ENCODE measurements around the gene TAF3.

The TAF3 gene

DNA sequence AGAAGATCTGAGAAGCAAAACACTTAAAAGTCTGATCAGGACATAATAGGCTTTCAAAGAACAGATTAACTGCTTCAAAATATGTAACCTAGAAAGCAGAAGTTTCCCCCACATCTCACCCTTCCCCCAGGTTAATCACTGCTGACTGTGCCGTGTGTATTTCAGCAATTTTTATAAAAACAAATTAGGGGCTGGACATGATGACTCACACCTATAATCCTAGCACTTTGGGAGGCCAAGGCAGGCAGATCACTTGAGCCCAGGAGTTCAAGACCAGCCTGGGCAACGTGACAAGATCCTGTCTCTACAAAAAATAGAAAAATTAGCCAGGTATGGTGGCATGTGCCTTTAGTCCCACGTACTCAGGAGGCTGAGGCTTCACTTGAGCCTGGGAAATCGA lies 168.5 kb downstream of the TAF3 start:
- no peak overlapping the region for H3K27ac ChIP-seq (ENCODE audit: extremely low read depth, low read depth, low read length)
- ChIA-PET CTCF (no interaction called here), POLR2A (no interaction called here)
- peaks cover 3% of the 10 kb centered on the region; the same call in 1 of the 2 replicates for H3K4me1 ChIP-seq (ENCODE audit: control insufficient read depth, insufficient read depth, low read length)
- no peaks in the 10 kb centered on the region for H3K36me3 ChIP-seq (ENCODE audit: control insufficient read depth in 2 of 2, insufficient read depth in 1 of 2, low read length in 2 of 2)
- H3K4me3 ChIP-seq (ENCODE audit: low read depth, low read length) = no peak overlapping the region
- no peaks in the 10 kb centered on the region for H3K9me3 ChIP-seq (ENCODE audit: control insufficient read depth, insufficient read depth, low read depth, low read length)
- TF ChIP-seq ZFP69B (tag by site-specific recombination; IDR thresholded peaks at IDR 0.05) = no peak
- TF ChIP-seq, protein P1, sequence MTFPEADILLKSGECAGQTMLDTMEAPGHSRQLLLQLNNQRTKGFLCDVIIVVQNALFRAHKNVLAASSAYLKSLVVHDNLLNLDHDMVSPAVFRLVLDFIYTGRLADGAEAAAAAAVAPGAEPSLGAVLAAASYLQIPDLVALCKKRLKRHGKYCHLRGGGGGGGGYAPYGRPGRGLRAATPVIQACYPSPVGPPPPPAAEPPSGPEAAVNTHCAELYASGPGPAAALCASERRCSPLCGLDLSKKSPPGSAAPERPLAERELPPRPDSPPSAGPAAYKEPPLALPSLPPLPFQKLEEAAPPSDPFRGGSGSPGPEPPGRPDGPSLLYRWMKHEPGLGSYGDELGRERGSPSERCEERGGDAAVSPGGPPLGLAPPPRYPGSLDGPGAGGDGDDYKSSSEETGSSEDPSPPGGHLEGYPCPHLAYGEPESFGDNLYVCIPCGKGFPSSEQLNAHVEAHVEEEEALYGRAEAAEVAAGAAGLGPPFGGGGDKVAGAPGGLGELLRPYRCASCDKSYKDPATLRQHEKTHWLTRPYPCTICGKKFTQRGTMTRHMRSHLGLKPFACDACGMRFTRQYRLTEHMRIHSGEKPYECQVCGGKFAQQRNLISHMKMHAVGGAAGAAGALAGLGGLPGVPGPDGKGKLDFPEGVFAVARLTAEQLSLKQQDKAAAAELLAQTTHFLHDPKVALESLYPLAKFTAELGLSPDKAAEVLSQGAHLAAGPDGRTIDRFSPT (tag by site-specific recombination; IDR thresholded peaks at IDR 0.05) = peak; percentile 59; the same call in 1 of the 2 replicates
- peak; percentile 45; the same call in 1 of the 2 replicates for TF ChIP-seq SP7 (tag by site-specific recombination; IDR thresholded peaks at IDR 0.05)
- TF ChIP-seq, protein P2, sequence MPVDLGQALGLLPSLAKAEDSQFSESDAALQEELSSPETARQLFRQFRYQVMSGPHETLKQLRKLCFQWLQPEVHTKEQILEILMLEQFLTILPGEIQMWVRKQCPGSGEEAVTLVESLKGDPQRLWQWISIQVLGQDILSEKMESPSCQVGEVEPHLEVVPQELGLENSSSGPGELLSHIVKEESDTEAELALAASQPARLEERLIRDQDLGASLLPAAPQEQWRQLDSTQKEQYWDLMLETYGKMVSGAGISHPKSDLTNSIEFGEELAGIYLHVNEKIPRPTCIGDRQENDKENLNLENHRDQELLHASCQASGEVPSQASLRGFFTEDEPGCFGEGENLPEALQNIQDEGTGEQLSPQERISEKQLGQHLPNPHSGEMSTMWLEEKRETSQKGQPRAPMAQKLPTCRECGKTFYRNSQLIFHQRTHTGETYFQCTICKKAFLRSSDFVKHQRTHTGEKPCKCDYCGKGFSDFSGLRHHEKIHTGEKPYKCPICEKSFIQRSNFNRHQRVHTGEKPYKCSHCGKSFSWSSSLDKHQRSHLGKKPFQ (tag by site-specific recombination; IDR thresholded peaks at IDR 0.05) = 0 out of 2 replicates have a peak, but pooled peaks have one; percentile 37
- TF ChIP-seq, protein P3, sequence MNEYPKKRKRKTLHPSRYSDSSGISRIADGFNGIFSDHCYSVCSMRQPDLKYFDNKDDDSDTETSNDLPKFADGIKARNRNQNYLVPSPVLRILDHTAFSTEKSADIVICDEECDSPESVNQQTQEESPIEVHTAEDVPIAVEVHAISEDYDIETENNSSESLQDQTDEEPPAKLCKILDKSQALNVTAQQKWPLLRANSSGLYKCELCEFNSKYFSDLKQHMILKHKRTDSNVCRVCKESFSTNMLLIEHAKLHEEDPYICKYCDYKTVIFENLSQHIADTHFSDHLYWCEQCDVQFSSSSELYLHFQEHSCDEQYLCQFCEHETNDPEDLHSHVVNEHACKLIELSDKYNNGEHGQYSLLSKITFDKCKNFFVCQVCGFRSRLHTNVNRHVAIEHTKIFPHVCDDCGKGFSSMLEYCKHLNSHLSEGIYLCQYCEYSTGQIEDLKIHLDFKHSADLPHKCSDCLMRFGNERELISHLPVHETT (tag by site-specific recombination; IDR thresholded peaks at IDR 0.05) = 0 out of 2 replicates have a peak, but pooled peaks have one; percentile 14
- no peak for TF ChIP-seq ZSCAN23 (tag by site-specific recombination; IDR thresholded peaks at IDR 0.05)
- TF ChIP-seq ZNF658 (tag by site-specific recombination; IDR thresholded peaks at IDR 0.05) = no peak
- peak; percentile 72 for TF ChIP-seq GLIS1 (tag by site-specific recombination; IDR thresholded peaks at IDR 0.05)
- TF ChIP-seq ZBTB17 (tag by site-specific recombination; IDR thresholded peaks at IDR 0.05) = peak; percentile 33; the same call in 1 of the 2 replicates
- TF ChIP-seq ZNF560 (tag by site-specific recombination; IDR thresholded peaks at IDR 0.05; ENCODE audit: borderline replicate concordance) = no peak
- peak; percentile 27; the same call in 1 of the 2 replicates for TF ChIP-seq BCL11A (tag by site-specific recombination; IDR thresholded peaks at IDR 0.05; ENCODE audit: low read depth)
- TF ChIP-seq ZNF121 (tag by site-specific recombination; IDR thresholded peaks at IDR 0.05) = peak; percentile 83
- peak; percentile 43 for TF ChIP-seq ZNF629 (tag by site-specific recombination; IDR thresholded peaks at IDR 0.05)
- TF ChIP-seq, protein P4, sequence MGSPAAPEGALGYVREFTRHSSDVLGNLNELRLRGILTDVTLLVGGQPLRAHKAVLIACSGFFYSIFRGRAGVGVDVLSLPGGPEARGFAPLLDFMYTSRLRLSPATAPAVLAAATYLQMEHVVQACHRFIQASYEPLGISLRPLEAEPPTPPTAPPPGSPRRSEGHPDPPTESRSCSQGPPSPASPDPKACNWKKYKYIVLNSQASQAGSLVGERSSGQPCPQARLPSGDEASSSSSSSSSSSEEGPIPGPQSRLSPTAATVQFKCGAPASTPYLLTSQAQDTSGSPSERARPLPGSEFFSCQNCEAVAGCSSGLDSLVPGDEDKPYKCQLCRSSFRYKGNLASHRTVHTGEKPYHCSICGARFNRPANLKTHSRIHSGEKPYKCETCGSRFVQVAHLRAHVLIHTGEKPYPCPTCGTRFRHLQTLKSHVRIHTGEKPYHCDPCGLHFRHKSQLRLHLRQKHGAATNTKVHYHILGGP (tag by site-specific recombination; IDR thresholded peaks at IDR 0.05) = peak; percentile 99
- TF ChIP-seq, protein P5, sequence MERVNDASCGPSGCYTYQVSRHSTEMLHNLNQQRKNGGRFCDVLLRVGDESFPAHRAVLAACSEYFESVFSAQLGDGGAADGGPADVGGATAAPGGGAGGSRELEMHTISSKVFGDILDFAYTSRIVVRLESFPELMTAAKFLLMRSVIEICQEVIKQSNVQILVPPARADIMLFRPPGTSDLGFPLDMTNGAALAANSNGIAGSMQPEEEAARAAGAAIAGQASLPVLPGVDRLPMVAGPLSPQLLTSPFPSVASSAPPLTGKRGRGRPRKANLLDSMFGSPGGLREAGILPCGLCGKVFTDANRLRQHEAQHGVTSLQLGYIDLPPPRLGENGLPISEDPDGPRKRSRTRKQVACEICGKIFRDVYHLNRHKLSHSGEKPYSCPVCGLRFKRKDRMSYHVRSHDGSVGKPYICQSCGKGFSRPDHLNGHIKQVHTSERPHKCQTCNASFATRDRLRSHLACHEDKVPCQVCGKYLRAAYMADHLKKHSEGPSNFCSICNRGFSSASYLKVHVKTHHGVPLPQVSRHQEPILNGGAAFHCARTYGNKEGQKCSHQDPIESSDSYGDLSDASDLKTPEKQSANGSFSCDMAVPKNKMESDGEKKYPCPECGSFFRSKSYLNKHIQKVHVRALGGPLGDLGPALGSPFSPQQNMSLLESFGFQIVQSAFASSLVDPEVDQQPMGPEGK (tag by site-specific recombination; IDR thresholded peaks at IDR 0.05) = peak; percentile 36; the same call in 1 of the 2 replicates
- TF ChIP-seq KLF8 (tag by site-specific recombination; IDR thresholded peaks at IDR 0.05) = 0 out of 2 replicates have a peak, but pooled peaks have one; percentile 39
- TF ChIP-seq ZNF600 (tag by site-specific recombination; IDR thresholded peaks at IDR 0.05) = peak; percentile 43; the same call in 1 of the 2 replicates
- 0 out of 2 replicates have a peak, but pooled peaks have one; percentile 19 for TF ChIP-seq ZXDB (tag by site-specific recombination; IDR thresholded peaks at IDR 0.05)
- TF ChIP-seq, protein P6, sequence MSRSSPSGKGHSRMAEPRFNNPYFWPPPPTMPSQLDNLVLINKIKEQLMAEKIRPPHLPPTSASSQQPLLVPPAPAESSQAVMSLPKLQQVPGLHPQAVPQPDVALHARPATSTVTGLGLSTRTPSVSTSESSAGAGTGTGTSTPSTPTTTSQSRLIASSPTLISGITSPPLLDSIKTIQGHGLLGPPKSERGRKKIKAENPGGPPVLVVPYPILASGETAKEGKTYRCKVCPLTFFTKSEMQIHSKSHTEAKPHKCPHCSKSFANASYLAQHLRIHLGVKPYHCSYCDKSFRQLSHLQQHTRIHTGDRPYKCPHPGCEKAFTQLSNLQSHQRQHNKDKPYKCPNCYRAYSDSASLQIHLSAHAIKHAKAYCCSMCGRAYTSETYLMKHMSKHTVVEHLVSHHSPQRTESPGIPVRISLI (tag by site-specific recombination; IDR thresholded peaks at IDR 0.05) = peak; percentile 54; the same call in 1 of the 2 replicates
- TF ChIP-seq, protein P7, sequence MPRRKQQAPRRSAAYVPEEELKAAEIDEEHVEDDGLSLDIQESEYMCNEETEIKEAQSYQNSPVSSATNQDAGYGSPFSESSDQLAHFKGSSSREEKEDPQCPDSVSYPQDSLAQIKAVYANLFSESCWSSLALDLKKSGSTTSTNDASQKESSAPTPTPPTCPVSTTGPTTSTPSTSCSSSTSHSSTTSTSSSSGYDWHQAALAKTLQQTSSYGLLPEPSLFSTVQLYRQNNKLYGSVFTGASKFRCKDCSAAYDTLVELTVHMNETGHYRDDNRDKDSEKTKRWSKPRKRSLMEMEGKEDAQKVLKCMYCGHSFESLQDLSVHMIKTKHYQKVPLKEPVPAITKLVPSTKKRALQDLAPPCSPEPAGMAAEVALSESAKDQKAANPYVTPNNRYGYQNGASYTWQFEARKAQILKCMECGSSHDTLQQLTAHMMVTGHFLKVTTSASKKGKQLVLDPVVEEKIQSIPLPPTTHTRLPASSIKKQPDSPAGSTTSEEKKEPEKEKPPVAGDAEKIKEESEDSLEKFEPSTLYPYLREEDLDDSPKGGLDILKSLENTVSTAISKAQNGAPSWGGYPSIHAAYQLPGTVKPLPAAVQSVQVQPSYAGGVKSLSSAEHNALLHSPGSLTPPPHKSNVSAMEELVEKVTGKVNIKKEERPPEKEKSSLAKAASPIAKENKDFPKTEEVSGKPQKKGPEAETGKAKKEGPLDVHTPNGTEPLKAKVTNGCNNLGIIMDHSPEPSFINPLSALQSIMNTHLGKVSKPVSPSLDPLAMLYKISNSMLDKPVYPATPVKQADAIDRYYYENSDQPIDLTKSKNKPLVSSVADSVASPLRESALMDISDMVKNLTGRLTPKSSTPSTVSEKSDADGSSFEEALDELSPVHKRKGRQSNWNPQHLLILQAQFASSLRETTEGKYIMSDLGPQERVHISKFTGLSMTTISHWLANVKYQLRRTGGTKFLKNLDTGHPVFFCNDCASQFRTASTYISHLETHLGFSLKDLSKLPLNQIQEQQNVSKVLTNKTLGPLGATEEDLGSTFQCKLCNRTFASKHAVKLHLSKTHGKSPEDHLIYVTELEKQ (tag by site-specific recombination; IDR thresholded peaks at IDR 0.05; ENCODE audit: borderline replicate concordance) = 0 out of 2 replicates have a peak, but pooled peaks have one; percentile 9
- TF ChIP-seq, protein P8, sequence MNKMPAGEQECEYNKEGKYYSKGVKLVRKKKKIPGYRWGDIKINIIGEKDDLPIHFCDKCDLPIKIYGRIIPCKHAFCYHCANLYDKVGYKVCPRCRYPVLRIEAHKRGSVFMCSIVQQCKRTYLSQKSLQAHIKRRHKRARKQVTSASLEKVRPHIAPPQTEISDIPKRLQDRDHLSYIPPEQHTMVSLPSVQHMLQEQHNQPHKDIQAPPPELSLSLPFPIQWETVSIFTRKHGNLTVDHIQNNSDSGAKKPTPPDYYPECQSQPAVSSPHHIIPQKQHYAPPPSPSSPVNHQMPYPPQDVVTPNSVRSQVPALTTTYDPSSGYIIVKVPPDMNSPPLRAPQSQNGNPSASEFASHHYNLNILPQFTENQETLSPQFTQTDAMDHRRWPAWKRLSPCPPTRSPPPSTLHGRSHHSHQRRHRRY (tag by site-specific recombination; IDR thresholded peaks at IDR 0.05) = no peak

Measured in HEK293 (cell line).